HG03342 (cell line): ENCODE measurements around the gene AFF1.

Experiments
- ATAC-seq: cut with Tn5 transposase; IDR thresholded peaks from one replicate; pipeline ENCODE4 v1.9.1; 2021; ENCODE audit warnings: mild to moderate bottlenecking, moderate library complexity; ENCODE audit not compliant: unreplicated experiment

Gene AFF1

GRCh38 chr4:87185146-87185870 lies 250.5 kb downstream of the AFF1 start:
- ATAC-seq, result no peak

GRCh38 chr4:87188048-87188447 lies 253.2 kb downstream of the AFF1 start:
- no peak for ATAC-seq

- no peak for ATAC-seq
These were observed 254.1 kb downstream of the AFF1 start for GRCh38 chr4:87188932-87189331.
